HG02571 (cell line): ENCODE results near the gene MEA1.

ENCODE experiments used
- ATAC-seq: cut with Tn5 transposase; IDR thresholded peaks from one replicate; pipeline ENCODE4 v1.9.1; 2021; ENCODE audit warnings: mild to moderate bottlenecking, moderate library complexity; ENCODE audit not compliant: unreplicated experiment

The MEA1 gene

GRCh38 chr6:43040542-43041257 lies 27.0 kb upstream of the MEA1 start:
- no peak for ATAC-seq

- no peak for ATAC-seq
These were observed 25.0 kb upstream of the MEA1 start for GRCh38 chr6:43038727-43039126.

DNA sequence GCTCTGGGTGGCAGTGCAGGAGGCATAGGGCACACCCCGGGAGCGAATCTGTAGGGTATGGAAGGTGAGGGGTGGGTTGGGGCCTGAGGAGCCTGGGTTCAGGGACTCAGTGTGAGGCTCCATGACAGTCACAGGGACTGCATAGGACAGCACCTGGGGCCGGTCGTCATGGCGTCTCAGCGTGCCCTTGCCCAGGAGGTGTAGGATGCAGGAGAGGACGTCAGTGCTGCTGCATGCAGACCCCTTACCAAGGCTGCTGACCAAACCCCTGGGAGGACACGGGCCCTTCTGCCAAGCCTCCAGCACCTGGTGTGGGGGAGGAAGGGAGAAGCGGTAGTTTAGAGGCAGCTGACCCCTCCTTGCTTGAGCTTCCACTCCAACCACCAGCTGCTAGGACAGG lies 24.0 kb upstream of the MEA1 start:
- ATAC-seq: no peak

DNA sequence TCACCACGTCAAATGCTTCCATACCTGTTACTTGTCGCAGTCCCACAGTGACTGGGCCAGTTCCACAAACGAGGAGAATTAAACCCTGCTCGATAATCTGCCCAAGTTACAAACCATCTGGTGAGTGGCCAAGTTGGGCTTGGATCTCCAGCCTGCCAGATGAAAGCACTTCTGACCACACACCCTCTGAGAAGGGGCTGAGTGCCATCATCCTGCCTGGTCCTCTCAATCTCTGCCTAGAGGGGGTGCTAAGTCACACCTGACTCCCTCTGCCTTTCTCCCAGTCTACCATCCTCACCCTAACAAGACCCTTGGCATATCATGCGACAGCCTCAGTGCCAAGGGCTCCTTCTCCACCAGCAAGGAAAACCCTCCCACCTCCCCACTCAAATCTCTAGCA lies 23.5 kb upstream of the MEA1 start:
- no peak for ATAC-seq

DNA sequence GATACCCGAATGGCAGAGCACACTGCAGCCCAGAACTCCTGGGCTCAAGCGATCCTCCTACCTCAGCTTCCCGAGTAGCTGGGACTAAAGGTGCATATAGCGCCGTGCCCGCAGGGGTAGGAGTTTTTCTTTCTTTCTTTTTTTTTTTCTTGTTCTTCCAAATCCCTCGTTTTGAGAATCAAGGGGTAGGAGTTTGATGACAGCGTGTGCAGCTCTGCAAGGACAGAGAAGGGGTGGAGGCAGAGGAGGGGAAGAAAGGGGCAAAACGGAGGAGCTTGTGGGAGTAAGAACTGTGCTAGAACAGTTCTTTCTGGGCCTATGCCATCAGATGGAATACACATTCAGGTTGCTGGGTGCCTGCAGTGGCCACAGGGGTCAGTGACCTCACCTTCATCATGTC lies 23.0 kb upstream of the MEA1 start:
- ATAC-seq: no peak

- no peak for ATAC-seq
These were observed 21.9 kb upstream of the MEA1 start for GRCh38 chr6:43035495-43036194.

- no peak for ATAC-seq
These were observed 20.4 kb upstream of the MEA1 start for GRCh38 chr6:43034190-43034525.

DNA sequence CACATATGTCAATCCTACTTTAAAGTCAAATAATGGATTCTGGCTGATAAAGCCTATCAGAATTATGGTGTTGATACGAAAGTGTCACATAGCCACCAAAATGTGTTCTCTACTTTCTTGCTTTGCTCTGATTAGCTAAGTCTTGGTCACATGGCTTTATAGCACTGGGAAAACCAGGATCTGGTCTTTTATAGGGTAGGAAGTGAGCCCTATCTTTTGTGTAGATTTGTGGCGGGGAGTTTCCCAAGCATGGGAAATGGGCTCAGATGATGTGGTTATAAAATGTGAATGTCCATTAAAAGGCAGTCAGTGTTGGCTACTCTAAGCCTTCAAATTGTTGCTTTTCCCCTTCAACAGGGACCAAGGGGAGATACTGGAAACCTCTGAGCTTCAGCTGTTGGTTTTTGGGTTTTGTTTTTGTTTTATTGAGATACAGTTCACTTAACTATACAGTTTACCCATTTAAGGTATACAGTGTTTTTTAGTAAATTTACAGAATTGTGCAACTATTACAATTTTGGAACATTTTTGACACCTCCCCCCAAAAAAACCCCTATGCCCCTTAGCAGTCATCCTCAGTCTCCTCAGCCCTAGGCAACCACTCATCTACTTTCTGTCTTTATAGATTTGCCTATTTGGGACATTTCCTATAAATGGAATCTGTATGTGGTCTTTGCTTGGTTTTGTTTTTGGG lies 19.9 kb upstream of the MEA1 start:
- no peak for ATAC-seq

GRCh38 chr6:43032326-43032725 lies 18.6 kb upstream of the MEA1 start:
- ATAC-seq: no peak

- ATAC-seq: no peak
These were observed 15.4 kb upstream of the MEA1 start for GRCh38 chr6:43029120-43029519.

- ATAC-seq: no peak
These were observed 12.6 kb upstream of the MEA1 start for GRCh38 chr6:43026365-43026764.

- no peak for ATAC-seq
These were observed 10.7 kb upstream of the MEA1 start for GRCh38 chr6:43024436-43024835.

DNA sequence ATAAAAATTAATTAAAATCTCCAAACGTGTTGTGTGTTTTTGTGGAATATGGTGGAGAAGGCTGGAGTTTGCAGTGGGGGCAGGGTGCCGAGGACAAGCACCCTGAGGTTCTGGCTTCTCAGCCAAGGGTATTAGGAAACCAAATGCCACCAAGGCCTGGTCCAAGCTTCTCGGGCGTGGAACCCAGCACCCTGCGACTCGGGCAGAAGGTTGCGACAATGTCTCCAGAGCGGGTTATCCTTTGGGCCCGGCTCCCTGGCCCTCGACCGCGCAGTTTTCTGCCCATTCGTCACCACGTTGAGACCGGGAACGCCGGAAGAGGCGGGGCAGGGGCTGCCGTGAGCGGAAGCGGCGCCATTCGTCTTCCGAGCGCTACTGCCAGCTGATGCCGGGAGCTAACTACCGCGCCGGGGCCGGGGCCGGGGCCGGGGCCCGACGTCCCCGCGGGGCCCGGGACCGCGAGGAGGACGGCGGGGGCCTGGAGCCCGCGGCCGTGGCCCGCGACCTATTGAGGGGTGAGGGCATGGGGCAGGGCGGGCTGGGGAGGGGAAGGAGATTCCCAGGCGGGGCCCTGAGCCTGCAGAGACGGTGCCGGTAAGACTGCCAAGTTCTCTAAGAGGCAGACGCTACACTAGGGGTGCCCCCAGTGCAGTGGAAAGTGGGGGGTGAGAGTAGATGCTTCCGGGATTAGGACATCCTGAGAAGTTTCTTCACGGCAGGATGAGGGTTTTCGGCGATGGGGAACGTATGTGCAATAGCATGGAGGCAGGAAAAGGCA lies 7.7 kb upstream of the MEA1 start, which contains the start of gene RRP36:
TSS of gene RRP36 (plus strand) at position 354 of the 778 bp plus-strand sequence. CDS start at position 386, 32 bp downstream.
- peak; percentile 67 for ATAC-seq

- no peak for ATAC-seq
These were observed 7.1 kb upstream of the MEA1 start for GRCh38 chr6:43020847-43021246.

DNA sequence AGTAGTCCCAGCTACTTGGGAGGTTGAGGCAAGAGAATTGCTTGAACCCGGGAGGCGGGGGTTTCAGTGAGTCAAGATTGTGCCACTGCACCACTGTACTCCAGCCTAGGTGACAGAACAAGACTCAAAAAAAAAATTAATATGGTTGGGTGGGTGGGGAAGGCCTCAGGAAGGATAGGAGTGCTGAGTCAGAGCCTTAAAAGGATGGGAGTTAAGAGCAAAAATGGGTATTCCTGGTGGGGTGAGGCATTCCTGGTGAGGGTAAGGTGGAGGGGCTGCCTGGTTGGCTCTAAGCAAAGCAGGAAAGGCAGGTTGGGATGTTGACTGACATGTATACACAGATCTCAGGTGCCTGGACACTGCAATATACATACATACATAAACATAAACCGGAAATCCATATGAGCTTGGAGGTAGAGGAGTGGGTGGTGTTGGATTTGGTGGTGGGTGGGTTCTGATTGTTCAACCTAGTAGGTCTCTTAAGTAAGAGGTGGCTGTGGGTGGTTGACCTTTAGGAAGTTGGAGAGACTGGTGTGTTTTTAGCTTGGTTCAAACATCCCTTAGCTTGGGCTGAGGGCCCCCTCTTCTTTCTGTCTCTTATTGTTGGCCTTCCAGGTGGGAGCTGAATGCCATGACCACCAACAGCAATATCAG lies 6.4 kb upstream of the MEA1 start:
- ATAC-seq: no peak

DNA sequence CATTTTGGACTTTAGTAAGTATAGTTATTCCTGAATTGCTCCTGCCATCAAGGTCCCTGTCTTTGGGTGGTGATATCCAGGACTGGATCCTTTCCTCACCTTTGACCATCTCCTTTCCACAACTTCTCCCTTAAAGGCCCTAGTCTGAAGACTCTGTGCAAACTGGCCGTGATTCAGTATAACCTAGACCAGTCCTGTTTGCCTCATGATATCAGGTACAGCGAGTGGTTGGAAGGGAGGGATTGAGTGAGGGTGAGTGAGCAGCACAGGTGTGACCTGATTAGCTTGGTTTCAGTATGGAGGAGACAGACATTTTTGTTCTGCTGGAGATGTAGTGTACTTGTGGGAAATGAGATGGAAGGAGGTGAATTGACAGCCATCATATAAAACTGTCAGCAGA lies 5.4 kb upstream of the MEA1 start:
- no peak for ATAC-seq

DNA sequence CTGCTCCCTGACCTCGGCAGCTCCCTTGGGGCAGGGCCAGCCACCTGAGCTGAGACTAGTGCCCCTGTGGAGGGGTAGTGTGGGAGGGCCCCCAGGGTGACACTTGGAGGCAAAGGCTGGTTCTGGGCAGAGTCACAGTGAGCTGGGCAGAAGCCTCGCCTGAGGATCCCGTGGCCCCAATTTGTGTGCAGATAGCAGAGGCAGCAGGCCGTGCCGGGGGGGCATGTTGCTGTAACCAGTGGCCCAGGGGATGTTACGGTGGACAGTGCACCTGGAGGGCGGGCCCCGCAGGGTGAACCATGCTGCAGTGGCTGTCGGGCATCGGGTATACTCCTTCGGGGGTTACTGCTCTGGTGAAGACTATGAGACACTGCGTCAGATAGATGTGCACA lies 3.2 kb upstream of the MEA1 start:
- ATAC-seq: no peak

- no peak for ATAC-seq
These were observed 2.6 kb upstream of the MEA1 start for GRCh38 chr6:43016176-43016942.

GRCh38 chr6:43014434-43014909 lies 726 bp upstream of the MEA1 start:
- ATAC-seq: no peak
